WTC11 (cell line): ENCODE results near the gene TMEM8B. TPM values are rescaled to one million over a fixed set of nuclear protein-coding genes. Genes with fewer than 3 reads are reported as not detected.

Experiments
- CREM ChIP-seq: sonication (generic); formaldehyde crosslinking; IDR thresholded peaks from 2 replicates; pipeline ENCODE4 v1.8.1; 2022; ENCODE audit warnings: mild to moderate bottlenecking, missing genetic modification reagents, moderate library complexity
- ETV6 ChIP-seq: sonication (generic); formaldehyde crosslinking; IDR thresholded peaks from 2 replicates; pipeline ENCODE4 v1.8.1; 2022; ENCODE audit warnings: mild to moderate bottlenecking, missing genetic modification reagents
- GRHL2 ChIP-seq: fragments of 250-450 bp; sonication (Bioruptor Pico); IDR thresholded peaks from 2 replicates; pipeline ENCODE4 v1.8.0; 2022; ENCODE audit warnings: mild to moderate bottlenecking, moderate library complexity; ENCODE audit not compliant: insufficient replicate concordance, severe bottlenecking
- JAZF1 ChIP-seq: fragments of 250-450 bp; sonication (Bioruptor Pico); IDR thresholded peaks from 2 replicates; pipeline ENCODE4 v1.9.0; 2021; ENCODE audit warnings: moderate library complexity, mild to moderate bottlenecking, inconsistent platforms
- MAX ChIP-seq: sonication (generic); formaldehyde crosslinking; IDR thresholded peaks from 2 replicates; pipeline ENCODE4 v1.8.0; 2022; ENCODE audit warnings: mild to moderate bottlenecking, missing genetic modification reagents
- NFATC4 ChIP-seq: fragments of 250-450 bp; sonication (Bioruptor Pico); IDR thresholded peaks from 2 replicates; pipeline ENCODE4 v1.9.0; 2021; ENCODE audit warnings: mild to moderate bottlenecking
- NFYB ChIP-seq: sonication (generic); formaldehyde crosslinking; conservative IDR thresholded peaks from 2 replicates; pipeline ENCODE4 v1.8.0; 2022; ENCODE audit warnings: low read depth, missing genetic modification reagents
- USF1 ChIP-seq: sonication (generic); formaldehyde crosslinking; IDR thresholded peaks from 2 replicates; pipeline ENCODE4 v1.8.0; 2022; ENCODE audit warnings: mild to moderate bottlenecking, missing genetic modification reagents
- ZNF121 ChIP-seq: sonication (generic); formaldehyde crosslinking; IDR thresholded peaks from 2 replicates; pipeline ENCODE4 v1.8.0; 2023; ENCODE audit warnings: missing genetic modification reagents
- ZNF263 ChIP-seq: sonication (generic); formaldehyde crosslinking; IDR thresholded peaks from 2 replicates; pipeline ENCODE4 v1.8.1; 2022; ENCODE audit warnings: low read depth, mild to moderate bottlenecking, moderate library complexity, missing genetic modification reagents
- total RNA-seq: library from RNA; stranded (reverse); gene quantifications from 3 replicates; pipeline ENCODE4 v1.2.3, GENCODE V29; 2021
- TF ChIP-seq, protein P1 (sequence below): fragments of 250-450 bp; sonication (Bioruptor Pico); IDR thresholded peaks from 2 replicates; pipeline ENCODE4 v1.8.0; 2021; ENCODE audit warnings: mild to moderate bottlenecking
- TF ChIP-seq, protein P2 (sequence below): sonication (generic); formaldehyde crosslinking; IDR thresholded peaks from 2 replicates; pipeline ENCODE4 v1.8.0; 2022; ENCODE audit warnings: missing genetic modification reagents
- TF ChIP-seq, protein P3 (sequence below): sonication (generic); formaldehyde crosslinking; IDR thresholded peaks from 2 replicates; pipeline ENCODE4 v1.8.1; 2023; ENCODE audit warnings: mild to moderate bottlenecking, missing genetic modification reagents, moderate library complexity
- TF ChIP-seq, protein P4 (sequence below): sonication (generic); formaldehyde crosslinking; conservative IDR thresholded peaks from 2 replicates; pipeline ENCODE4 v1.8.1; 2022; ENCODE audit warnings: mild to moderate bottlenecking, missing genetic modification reagents
- TF ChIP-seq, protein P5 (sequence below): sonication (generic); formaldehyde crosslinking; IDR thresholded peaks from 2 replicates; pipeline ENCODE4 v1.8.1; 2023; ENCODE audit warnings: mild to moderate bottlenecking, moderate library complexity, missing genetic modification reagents
- TF ChIP-seq, protein P6 (sequence below): sonication (generic); formaldehyde crosslinking; IDR thresholded peaks from 2 replicates; pipeline ENCODE4 v1.8.0; 2023; ENCODE audit warnings: missing genetic modification reagents
- TF ChIP-seq, protein P7 (sequence below): fragments of 250-450 bp; sonication (Bioruptor Pico); IDR thresholded peaks from 2 replicates; pipeline ENCODE4 v1.9.0; 2021; ENCODE audit warnings: moderate library complexity, mild to moderate bottlenecking, inconsistent platforms, borderline replicate concordance

The TMEM8B gene
- total RNA-seq, 1 experiment from 2014 or later = 9.5 TPM

GRCh38 chr9:35814841-35815543 is 14.0 kb upstream of the TMEM8B start, which contains the start of gene HINT2 (continued):
- TF ChIP-seq USF1 (CRISPR knock-in tag) (0 out of 2 replicates have a peak, but pooled peaks have one; percentile 4), NFATC4 (CRISPR knock-in tag) (no peak), JAZF1 (CRISPR knock-in tag) (no peak), ZNF121 (CRISPR knock-in tag) (no peak), GRHL2 (no peak), NFYB (CRISPR knock-in tag) (peak; percentile 71), ZNF263 (no peak), CREM (no peak), MAX (CRISPR knock-in tag) (peak; percentile 38; the same call in 1 of the 2 replicates), ETV6 (peak; percentile 63; the same call in 1 of the 2 replicates)
- TF ChIP-seq, protein P1, sequence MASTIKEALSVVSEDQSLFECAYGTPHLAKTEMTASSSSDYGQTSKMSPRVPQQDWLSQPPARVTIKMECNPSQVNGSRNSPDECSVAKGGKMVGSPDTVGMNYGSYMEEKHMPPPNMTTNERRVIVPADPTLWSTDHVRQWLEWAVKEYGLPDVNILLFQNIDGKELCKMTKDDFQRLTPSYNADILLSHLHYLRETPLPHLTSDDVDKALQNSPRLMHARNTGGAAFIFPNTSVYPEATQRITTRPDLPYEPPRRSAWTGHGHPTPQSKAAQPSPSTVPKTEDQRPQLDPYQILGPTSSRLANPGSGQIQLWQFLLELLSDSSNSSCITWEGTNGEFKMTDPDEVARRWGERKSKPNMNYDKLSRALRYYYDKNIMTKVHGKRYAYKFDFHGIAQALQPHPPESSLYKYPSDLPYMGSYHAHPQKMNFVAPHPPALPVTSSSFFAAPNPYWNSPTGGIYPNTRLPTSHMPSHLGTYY = no peak
- TF ChIP-seq, protein P2, sequence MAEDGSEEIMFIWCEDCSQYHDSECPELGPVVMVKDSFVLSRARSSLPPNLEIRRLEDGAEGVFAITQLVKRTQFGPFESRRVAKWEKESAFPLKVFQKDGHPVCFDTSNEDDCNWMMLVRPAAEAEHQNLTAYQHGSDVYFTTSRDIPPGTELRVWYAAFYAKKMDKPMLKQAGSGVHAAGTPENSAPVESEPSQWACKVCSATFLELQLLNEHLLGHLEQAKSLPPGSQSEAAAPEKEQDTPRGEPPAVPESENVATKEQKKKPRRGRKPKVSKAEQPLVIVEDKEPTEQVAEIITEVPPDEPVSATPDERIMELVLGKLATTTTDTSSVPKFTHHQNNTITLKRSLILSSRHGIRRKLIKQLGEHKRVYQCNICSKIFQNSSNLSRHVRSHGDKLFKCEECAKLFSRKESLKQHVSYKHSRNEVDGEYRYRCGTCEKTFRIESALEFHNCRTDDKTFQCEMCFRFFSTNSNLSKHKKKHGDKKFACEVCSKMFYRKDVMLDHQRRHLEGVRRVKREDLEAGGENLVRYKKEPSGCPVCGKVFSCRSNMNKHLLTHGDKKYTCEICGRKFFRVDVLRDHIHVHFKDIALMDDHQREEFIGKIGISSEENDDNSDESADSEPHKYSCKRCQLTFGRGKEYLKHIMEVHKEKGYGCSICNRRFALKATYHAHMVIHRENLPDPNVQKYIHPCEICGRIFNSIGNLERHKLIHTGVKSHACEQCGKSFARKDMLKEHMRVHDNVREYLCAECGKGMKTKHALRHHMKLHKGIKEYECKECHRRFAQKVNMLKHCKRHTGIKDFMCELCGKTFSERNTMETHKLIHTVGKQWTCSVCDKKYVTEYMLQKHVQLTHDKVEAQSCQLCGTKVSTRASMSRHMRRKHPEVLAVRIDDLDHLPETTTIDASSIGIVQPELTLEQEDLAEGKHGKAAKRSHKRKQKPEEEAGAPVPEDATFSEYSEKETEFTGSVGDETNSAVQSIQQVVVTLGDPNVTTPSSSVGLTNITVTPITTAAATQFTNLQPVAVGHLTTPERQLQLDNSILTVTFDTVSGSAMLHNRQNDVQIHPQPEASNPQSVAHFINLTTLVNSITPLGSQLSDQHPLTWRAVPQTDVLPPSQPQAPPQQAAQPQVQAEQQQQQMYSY = 0 out of 2 replicates have a peak, but pooled peaks have one; percentile 16
- TF ChIP-seq, protein P3, sequence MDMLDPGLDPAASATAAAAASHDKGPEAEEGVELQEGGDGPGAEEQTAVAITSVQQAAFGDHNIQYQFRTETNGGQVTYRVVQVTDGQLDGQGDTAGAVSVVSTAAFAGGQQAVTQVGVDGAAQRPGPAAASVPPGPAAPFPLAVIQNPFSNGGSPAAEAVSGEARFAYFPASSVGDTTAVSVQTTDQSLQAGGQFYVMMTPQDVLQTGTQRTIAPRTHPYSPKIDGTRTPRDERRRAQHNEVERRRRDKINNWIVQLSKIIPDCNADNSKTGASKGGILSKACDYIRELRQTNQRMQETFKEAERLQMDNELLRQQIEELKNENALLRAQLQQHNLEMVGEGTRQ (CRISPR knock-in tag) = 0 out of 2 replicates have a peak, but pooled peaks have one; percentile 38
- TF ChIP-seq, protein P4, sequence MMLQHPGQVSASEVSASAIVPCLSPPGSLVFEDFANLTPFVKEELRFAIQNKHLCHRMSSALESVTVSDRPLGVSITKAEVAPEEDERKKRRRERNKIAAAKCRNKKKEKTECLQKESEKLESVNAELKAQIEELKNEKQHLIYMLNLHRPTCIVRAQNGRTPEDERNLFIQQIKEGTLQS (CRISPR knock-in tag) = no peak
- TF ChIP-seq, protein P5, sequence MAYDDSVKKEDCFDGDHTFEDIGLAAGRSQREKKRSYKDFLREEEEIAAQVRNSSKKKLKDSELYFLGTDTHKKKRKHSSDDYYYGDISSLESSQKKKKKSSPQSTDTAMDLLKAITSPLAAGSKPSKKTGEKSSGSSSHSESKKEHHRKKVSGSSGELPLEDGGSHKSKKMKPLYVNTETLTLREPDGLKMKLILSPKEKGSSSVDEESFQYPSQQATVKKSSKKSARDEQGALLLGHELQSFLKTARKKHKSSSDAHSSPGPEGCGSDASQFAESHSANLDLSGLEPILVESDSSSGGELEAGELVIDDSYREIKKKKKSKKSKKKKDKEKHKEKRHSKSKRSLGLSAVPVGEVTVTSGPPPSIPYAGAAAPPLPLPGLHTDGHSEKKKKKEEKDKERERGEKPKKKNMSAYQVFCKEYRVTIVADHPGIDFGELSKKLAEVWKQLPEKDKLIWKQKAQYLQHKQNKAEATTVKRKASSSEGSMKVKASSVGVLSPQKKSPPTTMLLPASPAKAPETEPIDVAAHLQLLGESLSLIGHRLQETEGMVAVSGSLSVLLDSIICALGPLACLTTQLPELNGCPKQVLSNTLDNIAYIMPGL (CRISPR knock-in tag) = peak; percentile 56; the same call in 1 of the 2 replicates
- TF ChIP-seq, protein P6, sequence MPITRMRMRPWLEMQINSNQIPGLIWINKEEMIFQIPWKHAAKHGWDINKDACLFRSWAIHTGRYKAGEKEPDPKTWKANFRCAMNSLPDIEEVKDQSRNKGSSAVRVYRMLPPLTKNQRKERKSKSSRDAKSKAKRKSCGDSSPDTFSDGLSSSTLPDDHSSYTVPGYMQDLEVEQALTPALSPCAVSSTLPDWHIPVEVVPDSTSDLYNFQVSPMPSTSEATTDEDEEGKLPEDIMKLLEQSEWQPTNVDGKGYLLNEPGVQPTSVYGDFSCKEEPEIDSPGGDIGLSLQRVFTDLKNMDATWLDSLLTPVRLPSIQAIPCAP (CRISPR knock-in tag) = peak; percentile 49; the same call in 1 of the 2 replicates
- TF ChIP-seq, protein P7, sequence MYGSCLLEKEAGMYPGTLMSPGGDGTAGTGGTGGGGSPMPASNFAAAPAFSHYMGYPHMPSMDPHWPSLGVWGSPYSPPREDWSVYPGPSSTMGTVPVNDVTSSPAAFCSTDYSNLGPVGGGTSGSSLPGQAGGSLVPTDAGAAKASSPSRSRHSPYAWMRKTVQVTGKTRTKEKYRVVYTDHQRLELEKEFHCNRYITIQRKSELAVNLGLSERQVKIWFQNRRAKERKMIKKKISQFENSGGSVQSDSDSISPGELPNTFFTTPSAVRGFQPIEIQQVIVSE = no peak
